Kidney epithelial cell (primary cell): ENCODE data around the gene GLT1D1. TPM values are rescaled to one million over a fixed set of nuclear protein-coding genes. Genes with fewer than 3 reads are reported as not detected.

Source experiments
- DNase-seq: peaks from one replicate; pipeline ENCODE4 v3.0.0-alpha.2; 2010; ENCODE audit warnings: low read depth
- H3K27me3 ChIP-seq: 2 replicates; pipeline ENCODE4 v1.6.0; 2011; ENCODE audit warnings: low read length; ENCODE audit not compliant: control insufficient read depth, insufficient read depth
- H3K36me3 ChIP-seq: 2 replicates; pipeline ENCODE4 v1.5.1; 2011; ENCODE audit warnings: low read length; ENCODE audit not compliant: control insufficient read depth, insufficient read depth
- H3K4me3 ChIP-seq: 2 replicates; pipeline ENCODE4 v1.5.1; 2011; ENCODE audit warnings: low read depth, mild to moderate bottlenecking, control low read depth, low read length
- CTCF ChIP-seq: IDR thresholded peaks from 2 replicates; pipeline ENCODE4 v1.5.1; 2011; ENCODE audit warnings: mild to moderate bottlenecking, moderate library complexity, low read length, control low read depth, inconsistent platforms; ENCODE audit not compliant: insufficient read depth, poor library complexity, severe bottlenecking
- total RNA-seq: library from RNA; depleted of rRNA; stranded (reverse); fragments of >200 nt; gene quantifications from 2 replicates; pipeline ENCODE4 v1.2.3, GENCODE V29; 2015

Gene GLT1D1
- total RNA-seq, 1 donor from 2014 or later = 1.7 TPM

- TF ChIP-seq CTCF = no peak
- Histone ChIP-seq H3K36me3 (no peaks in the 10 kb centered on the region), H3K27me3 (peaks cover 8% of the 10 kb centered on the region), H3K4me3 (no peak overlapping the region)
- DNase-seq = no peak
Measured at GRCh38 chr12:128973883-128974681, 120.8 kb downstream of the GLT1D1 start.

- Histone ChIP-seq H3K4me3 (no peak overlapping the region), H3K36me3 (no peaks in the 10 kb centered on the region), H3K27me3 (peaks cover 11% of the 10 kb centered on the region)
- DNase-seq = no peak
- no peak for TF ChIP-seq CTCF
Measured at GRCh38 chr12:128974881-128975280, 121.6 kb downstream of the GLT1D1 start.

DNA sequence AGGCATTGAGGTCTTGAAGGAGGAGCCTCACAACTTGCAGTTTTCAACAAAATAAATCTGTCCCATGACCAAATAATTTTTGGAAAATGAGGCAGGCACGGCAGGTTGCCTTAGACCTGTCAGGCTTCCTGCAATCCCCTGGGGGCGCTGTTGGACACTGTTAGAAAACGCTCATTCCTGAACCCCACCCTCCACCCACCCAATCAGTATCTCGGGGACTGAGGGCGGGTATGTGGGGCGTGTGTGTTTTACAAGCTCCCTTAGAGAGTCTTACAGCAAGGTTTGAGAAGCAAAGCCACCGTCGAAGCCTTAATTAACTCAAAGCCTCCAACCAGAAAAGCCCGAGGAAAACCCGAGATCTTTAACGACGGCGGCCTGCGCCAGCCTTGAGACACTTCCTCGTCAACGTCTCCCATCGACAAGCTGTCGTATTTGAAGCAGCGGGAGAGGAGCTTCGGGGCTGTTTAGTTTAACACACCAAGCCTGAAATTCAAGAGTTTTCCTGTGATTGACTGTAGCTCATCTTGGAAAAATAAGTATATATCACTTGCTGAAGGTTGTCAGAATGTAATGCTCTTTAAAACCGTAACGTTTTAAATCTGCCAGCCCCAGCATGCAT is 123.0 kb downstream of the GLT1D1 start:
- peaks cover 5% of the 10 kb centered on the region for H3K27me3 ChIP-seq
- DNase-seq = no peak
- H3K36me3 ChIP-seq = no peaks in the 10 kb centered on the region
- H3K4me3 ChIP-seq = no peak overlapping the region
- TF ChIP-seq CTCF = no peak

GRCh38 chr12:128977441-128977840 is 124.2 kb downstream of the GLT1D1 start:
- TF ChIP-seq CTCF = no peak
- H3K27me3 ChIP-seq = peaks cover 5% of the 10 kb centered on the region
- no peak overlapping the region for H3K4me3 ChIP-seq
- no peaks in the 10 kb centered on the region for H3K36me3 ChIP-seq
- no peak for DNase-seq

- DNase-seq = no peak
- no peak for TF ChIP-seq CTCF
- Histone ChIP-seq H3K4me3 (no peak overlapping the region), H3K36me3 (no peaks in the 10 kb centered on the region), H3K27me3 (peaks cover 5% of the 10 kb centered on the region)
Measured at GRCh38 chr12:128978067-128978466, 124.8 kb downstream of the GLT1D1 start.
